Activated naive CD8-positive, alpha-beta T cell treated with anti-CD3 and anti-CD28 coated beads, Interleukin-2, amount 50 U/mL, for 16 hours (primary cell): ENCODE measurements around the gene SLC9A9.

Experiments
- DNase-seq: peaks from one replicate; pipeline ENCODE4 v3.0.0-alpha.2; 2020; ENCODE audit warnings: low read depth, low spot score

The SLC9A9 gene

GRCh38 chr3:143600756-143601718 lies 247.2 kb downstream of the SLC9A9 start:
- no peak for DNase-seq

- no peak for DNase-seq
Measured at GRCh38 chr3:143597774-143598652, 250.3 kb downstream of the SLC9A9 start.

- DNase-seq: no peak
Measured at GRCh38 chr3:143596957-143597642, 251.2 kb downstream of the SLC9A9 start.

- DNase-seq: no peak
Measured at GRCh38 chr3:143595456-143596077, 252.7 kb downstream of the SLC9A9 start.

- DNase-seq: no peak
Measured at GRCh38 chr3:143594206-143594605, 254.1 kb downstream of the SLC9A9 start.

- no peak for DNase-seq
Measured at GRCh38 chr3:143590660-143591059, 257.6 kb downstream of the SLC9A9 start.

- DNase-seq: no peak
Measured at GRCh38 chr3:143586576-143586975, 261.7 kb downstream of the SLC9A9 start.

GRCh38 chr3:143585720-143586456 lies 262.4 kb downstream of the SLC9A9 start:
- DNase-seq: no peak

- no peak for DNase-seq
Measured at GRCh38 chr3:143584474-143584873, 263.8 kb downstream of the SLC9A9 start.

GRCh38 chr3:143581972-143582722 lies 266.1 kb downstream of the SLC9A9 start:
- DNase-seq: no peak

GRCh38 chr3:143578810-143579435 lies 269.3 kb downstream of the SLC9A9 start:
- DNase-seq: no peak

- DNase-seq: no peak
Measured at GRCh38 chr3:143576568-143577270, 271.5 kb downstream of the SLC9A9 start.

- no peak for DNase-seq
Measured at GRCh38 chr3:143574933-143575332, 273.3 kb downstream of the SLC9A9 start.

- no peak for DNase-seq
Measured at GRCh38 chr3:143573610-143574303, 274.5 kb downstream of the SLC9A9 start.

GRCh38 chr3:143571548-143571947 lies 276.7 kb downstream of the SLC9A9 start:
- DNase-seq: no peak

GRCh38 chr3:143567823-143568222 lies 280.4 kb downstream of the SLC9A9 start:
- DNase-seq: no peak

- no peak for DNase-seq
Measured at GRCh38 chr3:143565951-143566350, 282.3 kb downstream of the SLC9A9 start.

GRCh38 chr3:143563786-143564185 lies 284.5 kb downstream of the SLC9A9 start:
- DNase-seq: no peak
